ENCODE data around the gene CNGA4.
"Not testable (repeated sequence)": the region's sequence is repeated elsewhere in the genome, so short reads cannot be mapped to it uniquely, and the experiment has no call there.

CNGA4 gene

GRCh38 chr11:6269994-6270393 is 31.1 kb downstream of the CNGA4 start:
- DNase-seq, result no peak

GRCh38 chr11:6270584-6271246 is 31.8 kb downstream of the CNGA4 start:
- no peak for DNase-seq

DNA sequence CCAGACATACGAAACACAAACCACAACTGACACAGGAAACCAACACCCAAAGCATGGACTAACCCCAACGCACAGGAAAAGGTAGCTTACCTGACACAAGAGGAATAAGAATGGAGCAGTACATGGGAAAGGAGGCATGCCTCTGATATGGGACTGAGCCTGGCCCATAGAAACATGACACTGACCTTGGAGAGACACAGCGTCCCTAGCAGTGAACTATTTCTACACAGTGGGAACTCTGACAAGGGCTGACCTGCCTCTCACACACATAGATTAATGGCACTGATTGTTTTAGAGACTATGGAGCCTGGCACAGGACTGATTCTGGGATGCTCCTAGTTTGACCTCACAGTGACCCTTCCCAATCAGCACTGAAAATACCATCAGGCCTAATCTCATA is 32.7 kb downstream of the CNGA4 start:
- no peak for DNase-seq

- no peak for DNase-seq
Observed at GRCh38 chr11:6273188-6273587, 34.3 kb downstream of the CNGA4 start.

- not testable (repeated sequence) for DNase-seq
Observed at GRCh38 chr11:6280809-6281208, 41.9 kb downstream of the CNGA4 start.

DNA sequence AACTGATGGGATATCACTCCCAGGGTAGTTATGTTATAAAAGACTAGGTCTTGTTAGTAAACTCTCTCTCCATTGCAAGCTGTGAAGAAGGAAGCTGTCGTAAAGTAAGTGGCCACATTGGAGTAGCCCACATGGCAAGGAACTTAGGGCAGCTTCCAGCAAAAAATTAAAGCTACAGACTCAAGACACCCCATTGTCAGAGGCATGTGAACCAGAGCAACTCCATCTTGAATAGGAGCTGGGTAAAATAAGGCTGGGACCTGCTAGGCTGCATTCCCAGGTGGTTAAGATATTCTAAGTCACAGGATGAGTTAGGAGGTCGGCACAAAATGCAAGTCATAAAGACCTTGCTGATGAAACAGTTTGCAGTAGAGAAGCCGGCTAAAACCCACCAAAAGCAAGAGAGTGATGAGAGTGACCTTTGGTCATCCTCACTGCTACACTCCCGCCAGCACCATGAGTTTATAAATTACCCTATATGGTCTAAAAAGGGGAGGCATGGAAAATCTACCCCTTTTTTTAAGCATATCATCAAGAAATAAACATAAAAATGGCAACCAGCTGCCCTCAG is 44.6 kb downstream of the CNGA4 start:
- DNase-seq, result no peak

- no peak for DNase-seq
Observed at GRCh38 chr11:6284250-6284649, 45.4 kb downstream of the CNGA4 start.

- no peak for DNase-seq
Observed at GRCh38 chr11:6285019-6285418, 46.1 kb downstream of the CNGA4 start.
